Neural cell (in vitro differentiated cells): Measurements from ENCODE around the gene CAPN12. TPM values are rescaled to one million over a fixed set of nuclear protein-coding genes. Genes with fewer than 3 reads are reported as not detected.

Experiments
- H2AFZ ChIP-seq: fragments of 200-600, 300-800 bp; sonication (generic), shearing (Covaris generic); 2 replicates; pipeline ENCODE4 v1.6.0; 2014; ENCODE audit warnings: low read depth, mild to moderate bottlenecking, antibody characterized with exemption, low read length, moderate library complexity
- H3F3A ChIP-seq: fragments of 200-600 bp; shearing (Covaris generic); 2 replicates; pipeline ENCODE4 v1.6.1; 2016; ENCODE audit warnings: mild to moderate bottlenecking, moderate library complexity, mixed read lengths, antibody characterized with exemption, low read length; ENCODE audit not compliant: insufficient read depth, poor library complexity, severe bottlenecking
- H3K27ac ChIP-seq: fragments of 200-600, 300-800 bp; sonication (generic), shearing (Covaris generic); 2 replicates; pipeline ENCODE4 v1.5.1; 2014; ENCODE audit warnings: mild to moderate bottlenecking, low read length, moderate library complexity
- H3K27me3 ChIP-seq: fragments of 300-800, 200-600 bp; sonication (generic), shearing (Covaris generic); 2 replicates; pipeline ENCODE4 v1.6.0; 2014; ENCODE audit warnings: mild to moderate bottlenecking, low read depth, low read length, moderate library complexity; ENCODE audit not compliant: insufficient read depth
- H3K36me3 ChIP-seq: fragments of 300-800, 200-600 bp; sonication (generic), shearing (Covaris generic); 2 replicates; pipeline ENCODE4 v1.5.1; 2014; ENCODE audit warnings: mild to moderate bottlenecking, antibody characterized with exemption, low read length, moderate library complexity; ENCODE audit not compliant: insufficient read depth
- H3K4me2 ChIP-seq: fragments of 300-800, 200-600 bp; sonication (generic), shearing (Covaris generic); 2 replicates; pipeline ENCODE4 v1.6.0; 2014; ENCODE audit warnings: mild to moderate bottlenecking, low read length
- H3K4me3 ChIP-seq: fragments of 300-800, 200-600 bp; sonication (generic), shearing (Covaris generic); 2 replicates; pipeline ENCODE4 v1.5.1; 2014; ENCODE audit warnings: mild to moderate bottlenecking, low read length, moderate library complexity
- H3K79me2 ChIP-seq: fragments of 200-600 bp; shearing (Covaris generic); replicated peaks from 2 replicates; pipeline ENCODE4 v1.6.0; 2014; ENCODE audit warnings: mild to moderate bottlenecking, low read length, moderate library complexity; ENCODE audit not compliant: insufficient read depth
- H3K9ac ChIP-seq: fragments of 300-800, 200-600 bp; sonication (generic), shearing (Covaris generic); 2 replicates; pipeline ENCODE4 v1.6.1; 2016; ENCODE audit warnings: mild to moderate bottlenecking, low read length, mixed read lengths
- H3K9me2 ChIP-seq: fragments of 200-600 bp; shearing (Covaris generic); 2 replicates; pipeline ENCODE4 v1.6.1; 2016; ENCODE audit warnings: mild to moderate bottlenecking, low read length, mixed read lengths; ENCODE audit not compliant: insufficient read depth
- H3K9me3 ChIP-seq: fragments of 200-600, 300-800 bp; sonication (generic), shearing (Covaris generic); 2 replicates; pipeline ENCODE4 v1.6.1; 2016; ENCODE audit warnings: mild to moderate bottlenecking, mixed run types, low read length, moderate library complexity, mixed read lengths
- H4K20me1 ChIP-seq: fragments of 200-600 bp; shearing (Covaris generic); 2 replicates; pipeline ENCODE4 v1.6.1; 2016; ENCODE audit warnings: mild to moderate bottlenecking, mixed run types; ENCODE audit not compliant: insufficient read depth
- CTCF ChIP-seq: fragments of 450-650 bp; IDR thresholded peaks from 2 replicates; pipeline ENCODE4 v1.5.1; 2014; ENCODE audit warnings: antibody characterized with exemption, mild to moderate bottlenecking, moderate library complexity; ENCODE audit not compliant: poor library complexity, severe bottlenecking
- EP300 ChIP-seq: fragments of 450-650 bp; conservative IDR thresholded peaks from 2 replicates; pipeline ENCODE4 v1.6.1; 2014; ENCODE audit warnings: antibody characterized with exemption, mild to moderate bottlenecking, moderate library complexity; ENCODE audit not compliant: poor library complexity, severe bottlenecking
- EZH2 ChIP-seq: fragments of 200-600, 300-800 bp; shearing (Covaris generic), sonication (generic); IDR thresholded peaks from 2 replicates; pipeline ENCODE4 v1.6.1; 2014; ENCODE audit warnings: antibody characterized with exemption, low read length, borderline replicate concordance, mild to moderate bottlenecking; ENCODE audit not compliant: insufficient read depth, poor library complexity, severe bottlenecking
- MXI1 ChIP-seq: fragments of 450-650 bp; conservative IDR thresholded peaks from 2 replicates; pipeline ENCODE4 v1.6.1; 2014; ENCODE audit warnings: antibody characterized with exemption, mild to moderate bottlenecking; ENCODE audit not compliant: poor library complexity, severe bottlenecking
- POLR2AphosphoS5 ChIP-seq: IDR thresholded peaks from 2 replicates; pipeline ENCODE4 v1.6.1; 2012
- RAD21 ChIP-seq: fragments of 450-650 bp; conservative IDR thresholded peaks from 2 replicates; pipeline ENCODE4 v1.6.1; 2014; ENCODE audit warnings: antibody characterized with exemption, mild to moderate bottlenecking, moderate library complexity
- REST ChIP-seq: IDR thresholded peaks from 2 replicates; pipeline ENCODE4 v1.6.1; 2012; ENCODE audit warnings: borderline replicate concordance
- SMC3 ChIP-seq: fragments of 450-650 bp; conservative IDR thresholded peaks from 2 replicates; pipeline ENCODE4 v1.6.1; 2014; ENCODE audit warnings: antibody characterized with exemption, mild to moderate bottlenecking, moderate library complexity; ENCODE audit not compliant: poor library complexity
- TAF1 ChIP-seq: IDR thresholded peaks from 2 replicates; pipeline ENCODE4 v1.6.1; 2012; ENCODE audit warnings: low read depth
- polyA plus RNA-seq: library from polyadenylated mRNA; depleted of rRNA; stranded (reverse); fragments of >200 nt; gene quantifications from 2 replicates; pipeline ENCODE4 v1.2.3, GENCODE V29; 2014

The CAPN12 gene
- polyA plus RNA-seq, 1 donor from 2014 or later: not detected

GRCh38 chr19:38687837-38688378 lies 56.4 kb downstream of the CAPN12 start:
- no peak overlapping the region for H2AFZ ChIP-seq
- no peaks in the 10 kb centered on the region for H3K9me2 ChIP-seq
- H3K9ac ChIP-seq: no peak overlapping the region
- H4K20me1 ChIP-seq: no peaks in the 10 kb centered on the region
- H3K4me2 ChIP-seq: no peak overlapping the region
- TF ChIP-seq TAF1 (no peak), EZH2 (no peak), MXI1 (no peak), POLR2AphosphoS5 (no peak), CTCF (no peak), REST (no peak), EP300 (no peak), RAD21 (no peak), SMC3 (no peak)
- no peak overlapping the region for H3K4me3 ChIP-seq
- H3F3A ChIP-seq: no peaks in the 10 kb centered on the region
- no peaks in the 10 kb centered on the region for H3K27me3 ChIP-seq
- no peaks in the 10 kb centered on the region for H3K9me3 ChIP-seq
- H3K79me2 ChIP-seq: peaks cover 16% of the 10 kb centered on the region
- H3K36me3 ChIP-seq: no peaks in the 10 kb centered on the region
- H3K27ac ChIP-seq: no peak overlapping the region

- H3K9ac ChIP-seq: no peak overlapping the region
- H3K27ac ChIP-seq: no peak overlapping the region
- H3K9me3 ChIP-seq: no peaks in the 10 kb centered on the region
- H3K4me2 ChIP-seq: no peak overlapping the region
- no peaks in the 10 kb centered on the region for H3K9me2 ChIP-seq
- H3K36me3 ChIP-seq: no peaks in the 10 kb centered on the region
- no peaks in the 10 kb centered on the region for H4K20me1 ChIP-seq
- no peaks in the 10 kb centered on the region for H3K27me3 ChIP-seq
- no peak overlapping the region for H2AFZ ChIP-seq
- H3K79me2 ChIP-seq: peaks cover 22% of the 10 kb centered on the region
- no peaks in the 10 kb centered on the region for H3F3A ChIP-seq
- TF ChIP-seq REST (no peak), CTCF (no peak), POLR2AphosphoS5 (no peak), SMC3 (no peak), MXI1 (no peak), TAF1 (no peak), EZH2 (no peak), RAD21 (no peak), EP300 (no peak)
- H3K4me3 ChIP-seq: no peak overlapping the region
Measured at GRCh38 chr19:38686530-38686888, 57.8 kb downstream of the CAPN12 start.
